HG03442 (cell line): ENCODE data around the gene SKAP1.
"Not testable (repeated sequence)": the region's sequence is repeated elsewhere in the genome, so short reads cannot be mapped to it uniquely, and the experiment has no call there.

Source experiments
- ATAC-seq: cut with Tn5 transposase; IDR thresholded peaks from one replicate; pipeline ENCODE4 v1.9.1; 2021; ENCODE audit warnings: mild to moderate bottlenecking, moderate library complexity; ENCODE audit not compliant: unreplicated experiment

The SKAP1 gene

GRCh38 chr17:48225725-48226567 lies 204.1 kb downstream of the SKAP1 start:
- no peak for ATAC-seq

GRCh38 chr17:48223945-48224344 lies 206.1 kb downstream of the SKAP1 start:
- no peak for ATAC-seq

- ATAC-seq = no peak
These were observed 210.4 kb downstream of the SKAP1 start for GRCh38 chr17:48219617-48220016.

GRCh38 chr17:48215583-48216139 lies 214.4 kb downstream of the SKAP1 start:
- ATAC-seq = no peak

- no peak for ATAC-seq
These were observed 216.2 kb downstream of the SKAP1 start for GRCh38 chr17:48213797-48214196.

- ATAC-seq = no peak
These were observed 218.2 kb downstream of the SKAP1 start for GRCh38 chr17:48211787-48212186.

GRCh38 chr17:48211011-48211410 lies 219.0 kb downstream of the SKAP1 start:
- no peak for ATAC-seq

- ATAC-seq = no peak
These were observed 220.0 kb downstream of the SKAP1 start for GRCh38 chr17:48209973-48210372.

- no peak for ATAC-seq
These were observed 222.1 kb downstream of the SKAP1 start for GRCh38 chr17:48207776-48208544.

GRCh38 chr17:48207036-48207435 lies 223.0 kb downstream of the SKAP1 start:
- not testable (repeated sequence) for ATAC-seq

- no peak for ATAC-seq
These were observed 227.1 kb downstream of the SKAP1 start for GRCh38 chr17:48202959-48203358.

GRCh38 chr17:48198950-48199541 lies 231.0 kb downstream of the SKAP1 start:
- ATAC-seq = no peak

GRCh38 chr17:48195910-48196309 lies 234.1 kb downstream of the SKAP1 start:
- no peak for ATAC-seq

- no peak for ATAC-seq
These were observed 235.9 kb downstream of the SKAP1 start for GRCh38 chr17:48194097-48194550.

GRCh38 chr17:48192321-48192731 lies 237.7 kb downstream of the SKAP1 start:
- ATAC-seq = no peak

- ATAC-seq = no peak
These were observed 238.7 kb downstream of the SKAP1 start for GRCh38 chr17:48191362-48191761.

GRCh38 chr17:48190871-48191270 lies 239.1 kb downstream of the SKAP1 start:
- no peak for ATAC-seq

GRCh38 chr17:48187872-48188608 lies 242.0 kb downstream of the SKAP1 start:
- ATAC-seq = no peak

GRCh38 chr17:48186317-48186716 lies 243.7 kb downstream of the SKAP1 start:
- ATAC-seq = not testable (repeated sequence)

GRCh38 chr17:48184721-48185120 lies 245.3 kb downstream of the SKAP1 start:
- no peak for ATAC-seq

- ATAC-seq = no peak
These were observed 248.4 kb downstream of the SKAP1 start for GRCh38 chr17:48181653-48182052.
